COLO829 (cell line): ENCODE results near the gene CCL14.

Experiments used
- DNase-seq: peaks from one replicate; pipeline ENCODE4 v3.0.0; 2012; ENCODE audit warnings: low spot score

Gene CCL14

DNA sequence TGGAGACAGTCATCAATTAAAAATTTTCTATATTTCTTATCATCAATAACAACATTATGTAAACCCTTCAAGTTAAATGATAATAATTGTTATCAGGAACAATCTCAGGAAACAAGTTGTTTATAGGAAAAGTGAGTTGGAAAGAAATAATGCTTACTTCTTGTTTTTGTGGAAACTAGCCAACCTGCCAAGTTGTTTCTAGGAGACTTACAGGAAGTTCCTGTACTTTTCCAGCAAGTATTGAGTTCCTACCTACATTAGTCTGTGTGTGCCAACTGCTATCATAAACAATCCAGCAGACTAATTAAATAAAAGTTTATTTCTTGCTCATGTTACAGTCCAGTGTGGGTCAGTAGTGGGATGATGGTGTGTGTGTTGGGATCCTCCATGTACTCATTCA lies 1.6 kb upstream of the CCL14 start:
- DNase-seq, result no peak

DNA sequence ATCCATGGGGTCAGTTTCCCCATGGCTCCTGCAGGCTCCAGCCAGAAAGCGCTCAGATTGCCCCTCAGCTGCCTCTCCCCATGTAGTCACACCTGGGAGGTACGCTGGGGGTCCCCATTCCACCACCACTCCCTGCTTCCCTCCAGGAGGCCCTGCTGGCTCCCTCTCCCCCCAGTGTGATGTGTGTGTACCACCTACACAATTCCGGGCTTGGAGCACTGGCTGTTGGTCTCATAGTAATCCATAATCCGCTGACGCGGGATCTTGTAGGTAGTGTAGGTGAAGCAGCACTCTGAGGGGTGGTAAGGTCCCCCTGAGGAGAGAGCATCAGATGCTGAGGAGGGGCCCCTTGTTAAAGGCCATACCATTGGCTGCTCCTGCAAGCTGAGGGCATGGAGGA lies 2.4 kb downstream of the CCL14 start:
- no peak for DNase-seq

DNA sequence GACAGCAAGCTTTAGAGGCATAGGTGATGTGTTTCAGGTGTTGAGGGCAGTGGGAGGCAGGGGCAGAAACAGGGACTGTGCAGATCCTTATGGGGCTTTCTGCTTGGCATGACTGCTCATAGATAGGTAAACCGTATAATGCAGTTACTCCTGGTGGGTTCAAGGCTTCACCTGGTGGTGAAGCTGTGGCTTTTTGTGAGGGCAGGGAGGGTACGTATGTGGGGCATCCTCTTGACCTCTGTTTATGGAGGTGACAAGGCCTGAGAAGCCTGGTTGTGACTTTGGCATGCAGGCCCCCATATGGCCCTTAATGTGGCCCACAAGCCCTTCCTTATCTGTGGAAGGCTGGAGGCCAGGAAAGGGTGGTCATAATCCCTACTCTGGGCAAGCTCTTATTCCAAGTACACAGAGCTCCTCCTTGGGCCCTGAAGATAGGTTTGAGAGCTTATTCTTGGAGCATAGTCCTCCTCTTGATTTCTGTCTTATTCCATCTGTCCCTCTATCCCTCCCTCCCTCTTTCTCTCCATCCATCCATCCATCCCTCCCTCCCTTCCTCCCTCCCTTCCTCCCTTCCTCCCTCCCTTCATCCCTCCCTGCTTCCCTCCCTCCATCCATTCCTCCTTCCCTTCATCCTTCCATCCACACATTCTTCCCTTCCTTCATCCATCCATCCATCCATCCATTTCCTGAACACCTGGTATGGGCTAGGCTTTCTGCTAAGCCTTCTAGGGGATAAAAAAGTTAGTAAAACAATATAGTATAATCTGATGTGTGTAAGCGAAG lies 3.9 kb downstream of the CCL14 start:
- no peak for DNase-seq

GRCh38 chr17:35981908-35982330 lies 4.6 kb downstream of the CCL14 start:
- DNase-seq, result no peak

DNA sequence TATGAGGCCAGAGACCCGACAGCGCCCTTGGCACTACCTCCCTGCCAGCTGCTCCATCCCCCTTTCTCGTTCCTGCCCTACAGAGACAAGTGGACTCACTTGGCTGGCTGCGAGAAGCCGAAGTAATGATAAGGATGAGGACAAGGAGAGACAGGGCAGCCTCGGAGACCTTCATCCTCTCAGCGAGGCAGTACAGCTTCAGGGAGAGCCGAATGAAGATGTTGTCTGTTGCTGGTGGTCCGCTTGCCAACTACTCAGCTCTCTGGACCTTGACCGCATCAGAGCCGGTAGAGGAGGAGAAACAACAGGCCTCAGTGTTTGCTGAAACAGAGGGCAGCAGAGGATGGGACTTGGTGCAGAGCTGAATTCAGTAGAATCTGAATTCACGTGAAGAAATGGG lies 5.3 kb downstream of the CCL14 start, which contains the start of gene CCL16:
Gene CCL16 (minus strand): TSS at position 252 of the 400 bp plus-strand sequence. CDS start 77 bp downstream, at position 175.
- DNase-seq, result no peak

GRCh38 chr17:35978346-35978745 lies 8.2 kb downstream of the CCL14 start:
- DNase-seq, result no peak

GRCh38 chr17:35977509-35977908 lies 9.0 kb downstream of the CCL14 start:
- DNase-seq, result no peak

- no peak for DNase-seq
Measured at GRCh38 chr17:35973333-35974260, 12.9 kb downstream of the CCL14 start.

DNA sequence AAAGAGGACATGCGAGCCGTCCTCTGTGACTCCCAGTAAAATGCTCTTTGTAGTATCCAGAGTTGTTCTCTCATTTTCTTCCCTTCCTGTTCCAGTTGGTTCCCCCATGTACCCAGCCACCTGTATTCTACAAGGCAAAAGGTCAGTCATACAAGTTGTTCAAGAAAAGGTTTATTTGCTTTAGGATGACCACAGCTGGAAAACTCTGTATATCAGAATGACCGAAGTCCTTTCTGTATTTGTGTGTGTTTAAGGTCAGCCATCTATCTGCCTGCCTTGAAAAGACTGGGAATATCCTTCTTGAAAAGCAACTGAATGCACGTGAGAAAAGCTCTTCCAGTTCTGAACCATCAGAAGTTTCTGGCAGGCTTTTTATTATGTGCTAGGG lies 13.6 kb downstream of the CCL14 start:
- no peak for DNase-seq

- no peak for DNase-seq
Measured at GRCh38 chr17:35972535-35972934, 14.0 kb downstream of the CCL14 start.

DNA sequence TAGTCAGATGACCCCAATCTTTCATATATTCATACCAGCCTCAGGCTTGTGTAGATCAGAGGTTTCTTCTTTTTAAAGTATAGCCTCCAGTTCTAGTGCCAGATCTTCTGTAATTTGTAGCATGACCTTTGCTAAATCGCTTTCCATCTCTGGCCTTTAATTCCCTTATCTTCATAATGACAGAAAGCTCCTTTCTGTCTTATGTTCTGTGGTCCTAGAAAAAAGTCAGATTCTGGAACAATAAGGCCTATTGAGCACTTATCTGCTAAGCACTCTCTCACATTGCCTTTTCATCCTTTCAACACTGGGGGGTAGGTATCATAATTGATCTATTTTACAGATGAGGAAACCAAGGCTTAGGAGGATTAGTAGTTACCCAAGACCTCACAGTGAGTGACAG lies 14.5 kb downstream of the CCL14 start:
- DNase-seq, result peak; percentile 66

- peak; percentile 69 for DNase-seq
Measured at GRCh38 chr17:35969558-35970380, 16.8 kb downstream of the CCL14 start.

DNA sequence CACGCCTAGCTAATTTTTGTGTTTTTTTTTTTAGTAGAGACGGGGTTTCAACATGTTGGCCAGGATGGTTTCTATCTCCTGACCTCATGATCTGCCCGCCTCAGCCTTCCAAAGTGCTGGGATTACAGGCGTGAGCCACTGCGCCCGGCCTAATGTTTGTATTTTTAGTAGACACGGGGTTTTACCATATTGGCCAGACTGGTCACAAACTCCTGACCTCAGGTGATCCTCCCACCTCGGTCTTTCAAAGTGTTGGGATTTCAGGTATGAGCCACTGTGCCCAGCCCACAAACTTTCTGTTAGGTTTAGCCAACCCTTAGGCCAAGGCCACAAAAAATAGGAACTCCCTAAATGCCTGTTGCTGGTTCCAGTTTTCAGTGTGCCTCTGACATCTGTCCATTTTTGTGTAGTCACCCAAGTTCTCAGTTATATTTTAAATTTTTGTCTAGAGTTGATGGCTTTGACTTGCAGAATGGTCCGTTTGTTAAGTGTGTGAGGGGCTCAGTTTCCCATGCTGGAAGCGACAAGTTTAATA lies 17.9 kb downstream of the CCL14 start:
- DNase-seq, result no peak

GRCh38 chr17:35965272-35965671 lies 21.3 kb downstream of the CCL14 start:
- no peak for DNase-seq

DNA sequence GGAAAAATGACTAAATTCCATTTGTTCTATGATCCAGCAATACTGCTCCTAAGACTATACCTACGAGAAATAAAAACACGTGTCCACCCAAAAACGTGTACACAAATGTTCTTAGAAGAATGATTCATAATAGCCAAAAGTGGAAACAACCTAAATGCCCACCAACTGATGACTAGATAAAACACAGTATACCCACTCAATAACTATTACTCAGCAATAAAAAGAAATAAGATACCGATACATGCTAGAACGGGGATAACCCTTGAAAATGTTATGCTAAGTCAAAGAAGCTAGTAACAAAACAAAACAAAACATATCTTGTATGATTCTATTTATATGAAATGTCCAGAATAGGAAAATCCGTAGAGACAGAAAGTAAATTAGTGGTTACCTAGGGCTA lies 22.9 kb downstream of the CCL14 start:
- DNase-seq, result no peak

DNA sequence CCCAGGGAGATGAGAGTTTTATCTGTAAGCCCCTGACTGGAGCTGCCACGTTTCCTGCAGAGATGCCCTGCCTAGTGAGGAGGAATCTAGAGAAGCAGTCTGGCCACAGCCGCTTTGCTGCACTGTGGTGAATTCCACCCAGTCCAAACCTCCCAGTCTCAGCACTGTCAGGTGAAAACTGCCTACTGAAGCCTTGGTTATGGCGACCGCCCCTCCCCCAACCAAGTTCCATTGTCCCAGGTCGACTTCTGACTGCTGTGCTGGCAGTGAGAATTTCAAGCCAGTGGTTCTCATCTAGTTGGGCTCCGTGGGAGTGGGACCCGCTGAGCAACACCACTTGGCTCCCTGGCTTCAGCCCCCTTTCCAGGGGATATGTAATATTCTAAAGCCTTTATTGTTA lies 32.8 kb downstream of the CCL14 start:
- DNase-seq, result no peak

- DNase-seq, result no peak
Measured at GRCh38 chr17:35949401-35949800, 37.1 kb downstream of the CCL14 start.

- DNase-seq, result no peak
Measured at GRCh38 chr17:35948092-35948491, 38.4 kb downstream of the CCL14 start.

DNA sequence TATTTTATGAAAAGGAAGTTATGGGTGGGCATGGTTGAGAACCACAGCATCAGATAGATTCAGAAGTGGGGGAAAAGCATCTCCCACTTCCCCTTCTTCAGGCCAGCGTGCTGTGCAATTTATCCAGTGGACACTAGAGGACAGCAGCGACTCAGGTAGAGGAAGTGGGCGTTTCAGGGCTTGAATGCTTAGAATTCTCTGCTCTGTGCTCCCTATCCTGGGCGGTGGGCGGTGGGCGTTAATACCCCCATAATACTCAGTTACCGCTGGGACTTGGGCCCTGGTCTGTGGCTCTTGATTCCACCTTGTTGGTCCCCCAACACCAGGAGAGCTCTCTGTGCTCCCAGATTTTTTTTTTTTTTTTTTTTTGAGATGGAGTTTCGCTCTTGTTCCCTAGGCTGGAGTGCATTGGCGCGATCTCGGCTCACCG lies 39.4 kb downstream of the CCL14 start:
- DNase-seq, result peak; percentile 48

DNA sequence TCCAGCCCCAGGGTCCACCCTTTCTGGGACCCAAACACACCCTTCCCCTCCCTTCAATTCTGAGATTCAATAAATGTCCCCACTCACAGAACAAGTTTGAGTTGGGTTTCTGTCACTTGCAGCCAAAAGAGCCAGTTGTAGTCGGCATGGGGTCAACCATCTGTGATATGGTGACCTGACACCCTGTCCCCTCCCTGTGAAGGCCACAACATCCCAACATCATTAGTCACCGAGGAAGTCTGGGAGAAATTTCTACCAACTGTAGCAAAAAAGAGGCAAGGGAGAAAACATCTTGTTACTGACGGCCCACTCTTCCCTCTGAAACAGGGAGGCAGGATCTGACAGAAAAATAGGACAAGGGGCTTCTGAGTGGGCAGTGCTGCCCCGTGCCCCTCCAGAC lies 42.4 kb downstream of the CCL14 start:
- DNase-seq, result no peak

DNA sequence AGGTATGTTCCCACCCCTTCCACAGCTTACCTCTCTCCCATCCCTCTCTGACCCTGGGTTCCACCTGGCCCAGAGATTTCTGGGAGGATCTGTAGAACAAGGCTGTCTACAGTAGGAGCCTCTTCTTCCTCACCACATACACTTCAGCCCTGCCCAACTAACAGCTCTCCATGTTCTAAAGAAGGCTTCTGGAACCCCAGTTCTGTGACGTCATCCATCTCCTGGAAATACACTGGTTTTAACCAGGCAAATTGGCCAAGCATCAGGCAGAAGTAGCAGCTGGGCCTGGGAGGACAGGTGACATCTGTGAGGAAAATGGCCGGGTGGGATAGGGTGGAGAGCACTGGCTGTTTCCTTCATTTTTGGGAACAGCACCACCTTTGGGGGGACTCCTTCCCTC lies 43.0 kb downstream of the CCL14 start, which contains the start of gene LYZL6:
Gene LYZL6 (minus strand): TSS at position 177 of the 400 bp plus-strand sequence. CDS start 4,357 bp downstream, outside the sequence.
- DNase-seq, result no peak
